GM12878 (cell line): ENCODE measurements around the gene ZSCAN9. TPM values are rescaled to one million over a fixed set of nuclear protein-coding genes. Genes with fewer than 3 reads are reported as not detected.

Experiments
- ATAC-seq: fragments of 200-7000 bp; cut with Tn5 transposase; 3 replicates; pipeline ENCODE4 v1.9.1; 2020; ENCODE audit warnings: mild to moderate bottlenecking, moderate library complexity
- BruUV-seq: library from RNA; stranded (reverse); fragments of 400-500 nt; replicated peaks from 2 replicates; lab custom pipeline; 2021; lab: Mats Ljungman, UMichigan
- CTCF ChIA-PET: fragments of 300-600 bp; sonication (Branson Sonifier 250); formaldehyde crosslinking; extraction: SDS; loops from one replicate; lab custom pipeline; 2021; ENCODE audit warnings: inconsistent platforms; lab: Yijun Ruan, JAX
- POLR2A ChIA-PET: fragments of 350-600 bp; formaldehyde crosslinking; extraction: SDS; loops from one replicate; lab custom pipeline; 2021; ENCODE audit warnings: inconsistent platforms; lab: Charles Lee
- RAD21 ChIA-PET: fragments of 300-600 bp; sonication (Branson Sonifier 250); formaldehyde crosslinking; loops from one replicate; lab custom pipeline; 2023; ENCODE audit warnings: antibody characterized with exemption; ENCODE audit not compliant: unreplicated experiment; lab: Charles Lee
- SMC1A ChIA-PET: fragments of 300-600 bp; sonication (Branson Sonifier 250); formaldehyde crosslinking; loops from one replicate; lab custom pipeline; 2023; ENCODE audit not compliant: unreplicated experiment, uncharacterized antibody; lab: Charles Lee
- DNase-seq: peaks from one replicate; pipeline ENCODE4 v3.0.0-alpha.2; 2011; ENCODE audit warnings: low read depth, low spot score
- FAIRE-seq: peaks from 3 replicates; lab custom pipeline; 2011; peaks lifted over from hg19 to GRCh38; lab: Jason Lieb, UNC
- H2AFZ ChIP-seq: 2 replicates; pipeline ENCODE4 v1.6.0; 2011; ENCODE audit warnings: low read depth, low read length, control low read depth; ENCODE audit not compliant: control insufficient read depth
- H3K27ac ChIP-seq: 2 replicates; pipeline ENCODE4 v1.5.1; 2011; ENCODE audit warnings: control low read depth; ENCODE audit not compliant: control insufficient read depth, insufficient read depth
- H3K27me3 ChIP-seq, 2 experiments: replicated peaks in 1 of 2; 2 replicates each; pipeline versions ENCODE4 v1.6.0 to v1.6.1; 2011; ENCODE audit warnings: low read length in 1 of 2; ENCODE audit not compliant: control insufficient read depth in 2 of 2, insufficient read depth in 2 of 2
- H3K36me3 ChIP-seq, 2 experiments: 2 replicates each; pipeline ENCODE4 v1.5.1; 2011; ENCODE audit warnings: low read length in 1 of 2; ENCODE audit not compliant: control insufficient read depth in 2 of 2, insufficient read depth in 2 of 2
- H3K4me1 ChIP-seq: 2 replicates; pipeline ENCODE4 v1.6.1; 2011; ENCODE audit warnings: mild to moderate bottlenecking, low read length, moderate library complexity, mixed read lengths; ENCODE audit not compliant: control insufficient read depth, insufficient read depth
- H3K4me2 ChIP-seq: 2 replicates; pipeline ENCODE4 v1.6.0; 2011; ENCODE audit warnings: control low read depth; ENCODE audit not compliant: control insufficient read depth, insufficient read depth
- H3K4me3 ChIP-seq: fragments of 200-600 bp; sonication (generic); 2 replicates; pipeline ENCODE4 v1.5.1; 2016
- H3K79me2 ChIP-seq: 2 replicates; pipeline ENCODE4 v1.6.0; 2011; ENCODE audit warnings: low read length; ENCODE audit not compliant: control insufficient read depth, insufficient read depth
- H3K9ac ChIP-seq: 2 replicates; pipeline ENCODE4 v1.8.0; 2011; ENCODE audit warnings: low read length, control low read depth, mixed read lengths; ENCODE audit not compliant: control insufficient read depth, insufficient read depth
- H3K9me3 ChIP-seq: replicated peaks from 3 replicates; pipeline ENCODE4 v1.5.1; 2011; ENCODE audit warnings: mild to moderate bottlenecking, low read length; ENCODE audit not compliant: control insufficient read depth, insufficient read depth
- H4K20me1 ChIP-seq: 2 replicates; pipeline ENCODE4 v1.6.0; 2011; ENCODE audit not compliant: control insufficient read depth, insufficient read depth
- CBX5 ChIP-seq: sonication (generic); IDR thresholded peaks from 2 replicates; pipeline ENCODE4 v1.6.1; 2016; ENCODE audit warnings: low read depth, moderate library complexity, mild to moderate bottlenecking, inconsistent platforms
- DPF2 ChIP-seq: fragments of 450-650 bp; IDR thresholded peaks from 2 replicates; pipeline ENCODE4 v1.6.1; 2017; ENCODE audit warnings: mild to moderate bottlenecking
- NR2C1 ChIP-seq: fragments of 450-650 bp; IDR thresholded peaks from 2 replicates; pipeline ENCODE4 v1.6.1; 2017; ENCODE audit warnings: antibody characterized with exemption, mild to moderate bottlenecking, moderate library complexity
- NRF1 ChIP-seq: conservative IDR thresholded peaks from 2 replicates; pipeline ENCODE4 v1.6.1; 2011; ENCODE audit warnings: mild to moderate bottlenecking, low read depth, low read length, improper control_type of control experiment
- RBBP5 ChIP-seq: fragments of 200-600 bp; sonication (generic); conservative IDR thresholded peaks from 2 replicates; pipeline ENCODE4 v1.6.1; 2016
- SPI1 ChIP-seq: IDR thresholded peaks from 2 replicates; pipeline ENCODE4 v1.6.1; 2011; ENCODE audit warnings: low read depth, mild to moderate bottlenecking, low read length, moderate library complexity, borderline replicate concordance; ENCODE audit not compliant: insufficient read depth
- WGBS: methylation state at CpG from one replicate; pipeline ENCODE4 v1.1.6; 2016; ENCODE audit warnings: low lambda C conversion rate; ENCODE audit not compliant: insufficient replicate concordance, insufficient coverage; ENCODE audit errors: missing lambda C conversion rate; 5-methylcytosine and 5-hydroxymethylcytosine counted together
- in situ Hi-C: fragments of 300-500 bp; cut with MboI; formaldehyde crosslinking; loops from 9 replicates; pipeline ENCODE4 v1.14.3; 2018; ENCODE audit warnings: mixed read lengths
- intact Hi-C: fragments of 100-400 bp; cut with micrococcal nuclease; formaldehyde crosslinking; loops from one replicate; pipeline ENCODE4 v1.14.2; 2022; ENCODE audit not compliant: unreplicated experiment
- polyA plus RNA-seq, 11 experiments: library from polyadenylated mRNA; depleted of rRNA in 4 of 11; unstranded in 6 of 11; stranded (reverse) in 5 of 11; fragments of >200 nt; fragmentation: Nextera tagmentation in 4 of 11; fragmentation: Illumina TruSeq in 1 of 11; extraction: Ambion mirVana in 4 of 11; extraction: Trizol in 1 of 11; gene quantifications; 1 replicate in 1 of 11; 2 replicates in 10 of 11; pipeline versions ENCODE4 v1.2.1 to v1.2.3, GENCODE V29; 2011 to 2016; ENCODE audit warnings: inconsistent platforms in 2 of 11, missing spikeins in 2 of 11, low read depth in 1 of 11
- total RNA-seq, 4 experiments: library from RNA; depleted of rRNA in 3 of 4; stranded (reverse); fragments of >200 nt in 3 of 4; fragmentation: Illumina TruSeq in 1 of 4; extraction: Trizol in 1 of 4; gene quantifications; 2 replicates each; pipeline versions ENCODE4 v1.2.1 to v1.2.3, GENCODE V29; 2013 to 2021
- TF ChIP-seq, protein P1 (sequence below): IDR thresholded peaks from 2 replicates; pipeline ENCODE4 v1.6.1; 2012; ENCODE audit warnings: low read length, inconsistent platforms
- TF ChIP-seq, protein P2 (sequence below): fragments of 450-650 bp; IDR thresholded peaks from 2 replicates; pipeline ENCODE4 v1.6.1; 2017; ENCODE audit warnings: antibody characterized with exemption, mild to moderate bottlenecking, moderate library complexity

ZSCAN9 gene
- total and polyA plus RNA-seq, 10 of the 15 experiments (the other 5 are each of a cell fraction or from before 2014, with no cell fraction given), result 8.1 to 28.7 (median 17.4) TPM

DNA sequence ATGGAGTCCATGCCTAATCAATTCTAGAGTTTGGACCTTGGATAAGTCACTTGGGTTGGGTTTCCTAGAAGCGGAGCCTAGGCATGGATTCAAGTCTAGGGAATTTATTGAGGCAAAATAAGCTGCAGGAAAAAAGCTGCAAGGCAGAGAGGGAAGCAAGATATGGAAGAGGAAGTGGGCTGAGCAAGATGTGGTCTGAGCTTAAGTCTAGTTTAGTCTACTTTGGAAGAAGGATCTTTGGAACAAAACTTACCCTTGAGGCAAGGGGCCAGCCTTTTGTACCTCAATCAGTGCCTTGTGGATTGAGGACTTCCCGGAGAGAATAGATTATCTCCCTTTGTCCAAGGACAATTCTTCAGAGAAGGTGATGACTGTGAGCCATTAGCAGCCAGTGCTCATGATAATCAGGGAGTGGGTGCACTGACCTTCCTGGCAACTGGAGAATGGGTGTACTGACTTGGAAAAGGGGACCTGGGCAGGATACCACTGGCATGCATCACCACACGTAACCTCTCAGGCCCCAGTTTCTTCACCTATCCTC is 10.9 kb downstream of the ZSCAN9 start:
- in situ Hi-C loops (no loop called here), intact Hi-C loops (no loop called here)
- no peak overlapping the region for H3K9ac ChIP-seq
- no peak overlapping the region for H3K27ac ChIP-seq
- H2AFZ ChIP-seq, result no peak overlapping the region
- H3K4me3 ChIP-seq, result no peak overlapping the region
- no TSS peak for BruUV-seq
- CTCF ChIA-PET, result no interaction called here
- H3K4me2 ChIP-seq, result no peak overlapping the region
- TF ChIP-seq SPI1 (peak; percentile 40; the same call in 1 of the 2 replicates), NR2C1 (no peak)
- RAD21 ChIA-PET, result no interaction called here
- 100% methylated on average over 3 of the region's 3 CpGs for WGBS
- no peak for DNase-seq
- peaks cover 3 to 11% of the 10 kb centered on the region in 2 experiments; a peak in 3 of 4 replicates for H3K36me3 ChIP-seq
- no peaks in the 10 kb centered on the region for H4K20me1 ChIP-seq
- H3K79me2 ChIP-seq, result no peaks in the 10 kb centered on the region
- no peak for FAIRE-seq
- SMC1A ChIA-PET, result no interaction called here
- ATAC-seq, result no peak
- no peaks in the 10 kb centered on the region; the same call in 1 of the 3 replicates for H3K9me3 ChIP-seq
- no peaks in the 10 kb centered on the region for H3K4me1 ChIP-seq
- no peaks in the 10 kb centered on the region for H3K27me3 ChIP-seq
- POLR2A ChIA-PET, result no interaction called here

- RAD21 ChIA-PET, result interaction anchor here (1.4 kb wide), 1 partner anchor 28 kb away, joined by 4 read pairs; the partner anchor contains the start of gene ZSCAN26
- no peaks in the 10 kb centered on the region for H3K79me2 ChIP-seq
- no peak for FAIRE-seq
- TF ChIP-seq, protein P1, sequence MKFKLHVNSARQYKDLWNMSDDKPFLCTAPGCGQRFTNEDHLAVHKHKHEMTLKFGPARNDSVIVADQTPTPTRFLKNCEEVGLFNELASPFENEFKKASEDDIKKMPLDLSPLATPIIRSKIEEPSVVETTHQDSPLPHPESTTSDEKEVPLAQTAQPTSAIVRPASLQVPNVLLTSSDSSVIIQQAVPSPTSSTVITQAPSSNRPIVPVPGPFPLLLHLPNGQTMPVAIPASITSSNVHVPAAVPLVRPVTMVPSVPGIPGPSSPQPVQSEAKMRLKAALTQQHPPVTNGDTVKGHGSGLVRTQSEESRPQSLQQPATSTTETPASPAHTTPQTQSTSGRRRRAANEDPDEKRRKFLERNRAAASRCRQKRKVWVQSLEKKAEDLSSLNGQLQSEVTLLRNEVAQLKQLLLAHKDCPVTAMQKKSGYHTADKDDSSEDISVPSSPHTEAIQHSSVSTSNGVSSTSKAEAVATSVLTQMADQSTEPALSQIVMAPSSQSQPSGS, result no peak
- no peak for TF ChIP-seq DPF2
- TF ChIP-seq NRF1, result no peak
- TF ChIP-seq RBBP5, result no peak
- TF ChIP-seq, protein P2, sequence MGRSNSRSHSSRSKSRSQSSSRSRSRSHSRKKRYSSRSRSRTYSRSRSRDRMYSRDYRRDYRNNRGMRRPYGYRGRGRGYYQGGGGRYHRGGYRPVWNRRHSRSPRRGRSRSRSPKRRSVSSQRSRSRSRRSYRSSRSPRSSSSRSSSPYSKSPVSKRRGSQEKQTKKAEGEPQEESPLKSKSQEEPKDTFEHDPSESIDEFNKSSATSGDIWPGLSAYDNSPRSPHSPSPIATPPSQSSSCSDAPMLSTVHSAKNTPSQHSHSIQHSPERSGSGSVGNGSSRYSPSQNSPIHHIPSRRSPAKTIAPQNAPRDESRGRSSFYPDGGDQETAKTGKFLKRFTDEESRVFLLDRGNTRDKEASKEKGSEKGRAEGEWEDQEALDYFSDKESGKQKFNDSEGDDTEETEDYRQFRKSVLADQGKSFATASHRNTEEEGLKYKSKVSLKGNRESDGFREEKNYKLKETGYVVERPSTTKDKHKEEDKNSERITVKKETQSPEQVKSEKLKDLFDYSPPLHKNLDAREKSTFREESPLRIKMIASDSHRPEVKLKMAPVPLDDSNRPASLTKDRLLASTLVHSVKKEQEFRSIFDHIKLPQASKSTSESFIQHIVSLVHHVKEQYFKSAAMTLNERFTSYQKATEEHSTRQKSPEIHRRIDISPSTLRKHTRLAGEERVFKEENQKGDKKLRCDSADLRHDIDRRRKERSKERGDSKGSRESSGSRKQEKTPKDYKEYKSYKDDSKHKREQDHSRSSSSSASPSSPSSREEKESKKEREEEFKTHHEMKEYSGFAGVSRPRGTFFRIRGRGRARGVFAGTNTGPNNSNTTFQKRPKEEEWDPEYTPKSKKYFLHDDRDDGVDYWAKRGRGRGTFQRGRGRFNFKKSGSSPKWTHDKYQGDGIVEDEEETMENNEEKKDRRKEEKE, result no peak
- TF ChIP-seq CBX5, result no peak
Observed at GRCh38 chr6:28239636-28240035, 14.6 kb downstream of the ZSCAN9 start.

More at GRCh38 chr6:28239636-28240035, 14.6 kb downstream of the ZSCAN9 start:
- no TSS peak for BruUV-seq
- intact Hi-C loops (no loop called here), in situ Hi-C loops (no loop called here)
- ChIA-PET SMC1A (interaction anchor here (1.1 kb wide), 1 partner anchor 10 kb away, joined by 4 read pairs; no protein-coding TSS in a partner anchor), CTCF (interaction anchor here (1.5 kb wide), 1 partner anchor 117 kb away, joined by 4 read pairs; no protein-coding TSS in a partner anchor), POLR2A (no interaction called here)
- no peaks in the 10 kb centered on the region; the same call in 2 of the 3 replicates for H3K9me3 ChIP-seq
- no peak overlapping the region for H3K4me3 ChIP-seq
- no peak overlapping the region for H3K9ac ChIP-seq
- peak; percentile 40 for DNase-seq
- no peak overlapping the region for H3K27ac ChIP-seq
- WGBS, result 81% methylated on average over 1 of the region's 1 CpG
- H3K27me3 ChIP-seq, result no peaks in the 10 kb centered on the region
- no peaks in the 10 kb centered on the region; a peak in 1 of 4 replicates for H3K36me3 ChIP-seq
- no peaks in the 10 kb centered on the region for H4K20me1 ChIP-seq
- no peak overlapping the region for H3K4me2 ChIP-seq
- peak; percentile 98 for ATAC-seq
- H2AFZ ChIP-seq, result no peak overlapping the region
- no peaks in the 10 kb centered on the region for H3K4me1 ChIP-seq
